Medulla oblongata (tissue), 1 donor: Measurements from ENCODE around the gene AGBL3.

Experiments
- DNase-seq: peaks from one replicate; pipeline ENCODE4 v3.0.0-alpha.2; 2015; ENCODE audit errors: extremely low spot score

The AGBL3 gene

GRCh38 chr7:134986363-134987251, at the start of gene AGBL3:
AGBL3 (plus strand) TSS chr7:134986508; CDS start chr7:134987934, 1,426 bp downstream.
- peak; percentile 96 for DNase-seq

GRCh38 chr7:134936893-134937510, 49.3 kb upstream of the AGBL3 start:
- no peak for DNase-seq

GRCh38 chr7:134938141-134938540, 48.2 kb upstream of the AGBL3 start:
- no peak for DNase-seq

- no peak for DNase-seq
Observed at GRCh38 chr7:134939136-134939535, 47.2 kb upstream of the AGBL3 start.

- DNase-seq = no peak
Observed at GRCh38 chr7:134940729-134941128, 45.6 kb upstream of the AGBL3 start.

GRCh38 chr7:134941185-134941900, 45.0 kb upstream of the AGBL3 start:
- no peak for DNase-seq

- no peak for DNase-seq
Observed at GRCh38 chr7:134941952-134942351, 44.4 kb upstream of the AGBL3 start.

- DNase-seq = no peak
Observed at GRCh38 chr7:134942690-134943466, 43.4 kb upstream of the AGBL3 start.

- DNase-seq = peak; percentile 67
Observed at GRCh38 chr7:134943785-134944400, 42.4 kb upstream of the AGBL3 start.

GRCh38 chr7:134945691-134946090, 40.6 kb upstream of the AGBL3 start:
- no peak for DNase-seq

- no peak for DNase-seq
Observed at GRCh38 chr7:134946260-134946659, 40.0 kb upstream of the AGBL3 start.

GRCh38 chr7:134947329-134947728, 39.0 kb upstream of the AGBL3 start:
- no peak for DNase-seq

GRCh38 chr7:134947831-134948230, 38.5 kb upstream of the AGBL3 start:
- DNase-seq = no peak

GRCh38 chr7:134948246-134948645, 38.1 kb upstream of the AGBL3 start:
- DNase-seq = no peak

GRCh38 chr7:134948736-134949135, 37.6 kb upstream of the AGBL3 start:
- DNase-seq = no peak

- no peak for DNase-seq
Observed at GRCh38 chr7:134949171-134949570, 37.1 kb upstream of the AGBL3 start.

GRCh38 chr7:134954197-134955082, 31.9 kb upstream of the AGBL3 start:
- peak; percentile 61 for DNase-seq

- DNase-seq = no peak
Observed at GRCh38 chr7:134957005-134957404, 29.3 kb upstream of the AGBL3 start.

GRCh38 chr7:134959810-134960209, 26.5 kb upstream of the AGBL3 start:
- no peak for DNase-seq

- DNase-seq = no peak
Observed at GRCh38 chr7:134962270-134962780, 24.0 kb upstream of the AGBL3 start.
